GM18499 (cell line): ENCODE data around the gene PTGES2.

Experiments used
- ATAC-seq: cut with Tn5 transposase; IDR thresholded peaks from one replicate; pipeline ENCODE4 v1.9.1; 2021; ENCODE audit warnings: moderate number of reproducible peaks; ENCODE audit not compliant: insufficient read depth, unreplicated experiment

Gene PTGES2

DNA sequence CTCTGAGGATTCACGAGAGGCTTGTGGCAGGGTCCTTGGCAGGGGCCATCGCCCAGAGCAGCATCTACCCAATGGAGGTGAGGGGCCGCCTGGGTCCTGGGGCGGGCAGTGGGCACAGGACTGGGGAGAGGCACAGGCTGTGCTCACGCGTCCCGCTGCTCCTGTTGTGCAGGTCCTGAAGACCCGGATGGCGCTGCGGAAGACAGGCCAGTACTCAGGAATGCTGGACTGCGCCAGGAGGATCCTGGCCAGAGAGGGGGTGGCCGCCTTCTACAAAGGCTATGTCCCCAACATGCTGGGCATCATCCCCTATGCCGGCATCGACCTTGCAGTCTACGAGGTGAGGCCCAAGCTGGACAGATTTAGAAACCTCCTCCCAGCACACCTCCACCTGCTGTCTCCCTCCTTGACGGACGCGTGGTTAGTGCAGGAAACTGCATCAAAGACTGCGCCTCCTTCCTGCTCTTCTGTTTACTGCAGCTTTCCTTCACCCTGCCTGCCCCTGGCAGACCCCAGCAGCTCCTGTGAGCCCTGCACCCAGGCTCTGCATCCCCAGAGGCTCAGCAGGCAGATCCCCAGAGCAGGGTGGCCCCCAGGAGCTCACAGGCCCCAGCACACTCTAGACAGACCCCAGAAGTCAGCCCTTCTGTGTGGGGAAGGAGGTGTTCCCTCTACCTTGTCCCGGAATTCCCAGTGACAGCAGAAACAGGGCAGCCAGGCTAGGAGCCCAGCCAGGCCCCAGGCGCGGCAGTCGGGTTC, 21.2 kb downstream of the PTGES2 start:
- ATAC-seq: no peak

DNA sequence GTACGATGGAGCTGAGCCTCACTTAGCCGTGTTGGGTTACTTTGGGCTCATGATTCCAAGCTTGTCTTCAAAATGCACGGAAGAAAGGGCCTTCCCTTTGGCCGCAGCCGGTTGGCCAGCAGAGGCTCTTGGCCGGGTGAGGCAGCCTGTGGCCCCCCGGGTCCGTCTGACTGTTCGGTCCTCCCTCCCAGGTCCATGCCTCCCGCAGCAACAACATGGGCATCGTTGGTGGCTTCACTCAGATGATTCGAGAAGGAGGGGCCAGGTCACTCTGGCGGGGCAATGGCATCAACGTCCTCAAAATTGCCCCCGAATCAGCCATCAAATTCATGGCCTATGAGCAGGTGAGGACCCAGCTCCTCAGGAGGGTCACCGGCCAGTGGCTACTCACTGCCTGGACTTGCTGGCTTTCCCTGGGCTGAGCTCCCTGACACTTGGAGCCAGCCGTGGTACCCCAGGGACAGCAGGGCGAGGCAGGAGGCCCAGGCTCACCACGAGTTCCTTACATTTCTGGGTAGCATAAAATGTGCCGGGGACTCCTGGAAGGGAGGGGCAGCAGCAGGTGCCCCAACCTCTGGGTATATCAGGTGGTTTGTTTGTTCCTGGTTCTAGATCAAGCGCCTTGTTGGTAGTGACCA, 21.9 kb downstream of the PTGES2 start:
- no peak for ATAC-seq

DNA sequence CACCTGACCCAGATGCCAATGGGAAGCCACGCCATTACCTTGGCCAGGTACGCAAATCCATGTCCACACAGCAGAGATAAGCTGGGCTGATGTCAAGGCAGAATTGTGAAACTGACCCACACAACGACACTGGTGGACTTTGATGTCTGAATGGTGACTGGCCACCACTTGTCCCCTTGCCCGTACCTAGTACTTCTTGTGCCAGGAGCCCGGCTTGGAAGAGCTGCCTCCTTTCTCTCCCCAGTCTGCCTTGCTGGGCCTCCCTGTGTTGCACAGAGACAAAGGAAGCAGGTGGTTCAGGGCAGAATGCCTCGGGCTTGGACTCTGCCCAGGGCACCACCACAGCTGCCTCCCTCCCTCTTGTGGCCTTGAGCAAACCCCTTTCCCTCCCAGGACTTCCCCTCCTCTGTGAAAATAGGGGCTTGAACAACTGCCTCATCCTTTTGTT, 23.3 kb downstream of the PTGES2 start:
- no peak for ATAC-seq

DNA sequence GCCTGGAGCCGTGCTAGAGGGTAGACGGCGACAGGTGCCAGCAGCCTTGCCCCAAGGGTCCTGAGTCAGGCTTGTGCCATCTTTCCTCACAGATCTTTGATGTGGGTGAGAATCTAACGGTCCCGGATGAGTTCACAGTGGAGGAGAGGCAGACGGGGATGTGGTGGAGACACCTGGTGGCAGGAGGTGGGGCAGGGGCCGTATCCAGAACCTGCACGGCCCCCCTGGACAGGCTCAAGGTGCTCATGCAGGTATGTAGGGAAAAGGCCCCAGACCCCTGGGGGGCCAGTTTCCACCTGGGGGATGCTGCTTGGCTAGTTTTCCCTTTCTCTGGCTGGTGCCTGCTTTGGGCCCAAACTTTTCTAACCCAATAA, 24.0 kb downstream of the PTGES2 start:
- no peak for ATAC-seq

DNA sequence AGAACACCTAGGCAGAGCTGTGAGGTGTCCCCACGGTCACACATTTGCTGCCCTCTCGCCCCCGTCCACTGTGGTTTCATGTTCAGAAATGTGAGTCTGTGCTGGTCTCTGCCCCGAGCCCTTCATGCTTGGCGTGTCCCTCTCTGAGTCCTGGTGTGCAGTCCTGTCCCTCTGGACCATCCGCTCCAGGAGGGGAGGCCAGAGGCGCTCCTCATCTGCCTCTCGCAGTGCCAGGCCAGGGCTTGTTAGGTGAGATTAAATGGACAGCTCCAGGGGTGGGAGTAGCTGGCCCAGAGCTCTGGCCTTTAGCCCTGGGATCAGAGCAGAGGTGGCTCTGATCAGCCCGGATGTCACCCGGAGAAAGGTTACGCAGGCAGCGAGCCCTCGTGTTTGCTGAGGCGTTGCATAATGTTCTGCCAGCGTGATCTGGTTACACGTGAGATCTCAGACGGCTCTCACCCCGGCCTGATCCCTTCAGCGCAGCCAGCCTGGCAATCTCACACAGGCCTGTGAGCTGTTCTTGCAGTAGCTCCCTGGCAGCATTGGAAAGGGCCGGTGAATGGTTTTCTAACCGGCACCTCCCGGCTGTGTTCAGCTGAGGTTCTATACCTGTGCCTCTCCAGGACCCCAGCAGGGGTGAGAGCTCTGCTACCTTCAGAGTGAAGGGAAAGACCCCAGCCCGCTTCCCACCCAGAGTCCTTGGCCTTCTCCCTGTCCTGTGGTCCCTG, 24.5 kb downstream of the PTGES2 start:
- ATAC-seq: no peak

DNA sequence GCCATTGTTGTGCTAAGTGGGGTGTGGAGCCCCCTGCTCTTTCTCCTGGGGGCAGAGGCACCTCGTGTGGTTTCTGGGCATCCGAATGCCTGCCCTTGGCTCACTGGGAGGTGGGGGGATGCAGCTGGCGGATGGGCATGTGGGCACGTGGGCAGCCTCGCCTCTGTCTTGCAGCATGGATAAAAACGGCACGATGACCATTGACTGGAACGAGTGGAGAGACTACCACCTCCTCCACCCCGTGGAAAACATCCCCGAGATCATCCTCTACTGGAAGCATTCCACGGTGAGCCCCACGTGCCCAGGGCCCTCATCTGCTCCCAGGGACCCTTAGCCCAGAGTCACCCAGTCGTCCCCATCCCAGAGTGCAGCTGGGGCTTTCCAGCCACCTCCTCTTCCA, 25.3 kb downstream of the PTGES2 start:
- ATAC-seq: no peak

DNA sequence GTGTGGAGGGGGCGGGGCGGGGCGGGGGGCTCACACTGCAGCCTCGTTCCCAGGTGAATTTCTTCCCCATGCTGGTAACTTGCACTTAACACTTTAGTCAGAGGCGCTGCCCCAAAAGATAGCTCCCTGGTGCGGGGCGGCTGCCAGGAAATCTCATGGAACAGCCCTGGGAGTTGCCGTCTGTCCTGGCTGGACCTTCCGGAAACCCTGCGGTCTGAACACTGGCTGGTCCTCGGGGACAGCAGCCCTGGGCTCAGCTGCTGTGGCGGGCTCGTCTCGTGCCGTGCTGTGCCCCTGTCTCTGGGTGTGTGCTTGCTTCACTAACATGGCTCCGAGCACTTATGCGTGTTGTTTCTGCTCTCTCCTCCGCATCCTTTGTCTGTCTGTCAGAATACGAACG, 25.8 kb downstream of the PTGES2 start:
- ATAC-seq: no peak

DNA sequence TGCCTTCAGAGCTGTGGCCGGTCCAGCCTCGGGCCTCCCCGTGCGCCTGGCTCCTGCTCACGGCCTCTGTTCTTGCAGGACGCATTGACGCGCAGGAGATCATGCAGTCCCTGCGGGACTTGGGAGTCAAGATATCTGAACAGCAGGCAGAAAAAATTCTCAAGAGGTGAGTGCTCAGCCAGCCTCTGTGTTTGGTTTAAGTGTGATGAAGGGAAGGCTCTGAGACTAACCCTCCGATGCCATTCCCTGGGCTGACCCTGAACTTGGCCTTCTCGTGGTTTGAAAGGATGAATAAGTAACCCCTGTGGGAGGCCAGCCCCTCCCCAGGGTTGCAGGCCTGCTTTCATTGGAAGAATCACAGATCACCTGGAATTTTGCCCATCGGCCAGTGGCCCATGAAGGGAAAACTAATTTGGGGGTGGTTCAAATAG, 26.3 kb downstream of the PTGES2 start:
- ATAC-seq: no peak

DNA sequence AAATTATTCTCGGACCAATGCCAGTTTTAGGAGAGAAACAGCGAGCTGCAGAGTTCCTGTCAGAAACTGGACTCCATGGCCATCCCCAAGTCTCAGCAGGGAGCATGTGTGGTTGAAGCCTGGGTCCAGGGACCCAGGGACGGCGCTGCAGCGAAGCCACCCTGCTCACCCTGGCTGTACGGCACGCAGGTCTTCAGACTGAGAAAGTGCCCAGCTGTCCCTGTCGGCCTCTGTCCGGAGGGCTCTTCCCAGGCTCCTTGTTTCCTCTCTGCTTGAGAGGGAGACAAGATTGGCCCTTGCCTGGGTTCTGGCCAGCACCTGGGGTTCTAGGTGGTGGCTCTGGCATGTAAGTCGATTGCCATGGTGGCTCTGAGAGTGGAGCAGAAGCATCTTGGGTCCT, 26.9 kb downstream of the PTGES2 start:
- ATAC-seq: no peak

DNA sequence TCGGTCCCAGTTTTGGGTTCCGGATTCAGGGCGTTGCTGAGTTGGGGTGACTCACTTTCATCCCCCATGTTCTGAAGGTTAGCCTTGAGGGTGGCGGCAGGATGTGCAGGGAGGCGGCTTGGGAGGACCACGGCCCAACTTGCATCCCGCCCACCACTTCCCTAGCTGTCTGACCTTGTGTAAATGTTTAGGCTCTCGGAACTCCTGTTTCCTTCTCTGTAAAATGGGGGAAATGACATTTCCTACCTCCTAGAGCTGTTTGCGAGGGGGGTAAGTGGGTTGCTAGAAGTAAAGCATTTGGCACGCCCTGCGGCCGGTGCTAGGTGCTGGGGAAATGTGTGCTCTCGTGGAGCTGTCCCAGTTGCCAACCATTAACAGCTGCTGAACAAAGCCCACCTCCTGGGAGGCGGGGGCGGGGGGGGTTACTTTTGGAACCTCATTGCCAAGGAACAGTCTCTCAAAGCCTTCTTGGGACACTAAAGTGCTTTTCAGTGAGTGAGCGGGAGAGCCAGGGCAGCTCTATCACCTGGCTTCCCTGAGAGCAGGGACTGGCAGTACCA, 27.5 kb downstream of the PTGES2 start:
- ATAC-seq: no peak

DNA sequence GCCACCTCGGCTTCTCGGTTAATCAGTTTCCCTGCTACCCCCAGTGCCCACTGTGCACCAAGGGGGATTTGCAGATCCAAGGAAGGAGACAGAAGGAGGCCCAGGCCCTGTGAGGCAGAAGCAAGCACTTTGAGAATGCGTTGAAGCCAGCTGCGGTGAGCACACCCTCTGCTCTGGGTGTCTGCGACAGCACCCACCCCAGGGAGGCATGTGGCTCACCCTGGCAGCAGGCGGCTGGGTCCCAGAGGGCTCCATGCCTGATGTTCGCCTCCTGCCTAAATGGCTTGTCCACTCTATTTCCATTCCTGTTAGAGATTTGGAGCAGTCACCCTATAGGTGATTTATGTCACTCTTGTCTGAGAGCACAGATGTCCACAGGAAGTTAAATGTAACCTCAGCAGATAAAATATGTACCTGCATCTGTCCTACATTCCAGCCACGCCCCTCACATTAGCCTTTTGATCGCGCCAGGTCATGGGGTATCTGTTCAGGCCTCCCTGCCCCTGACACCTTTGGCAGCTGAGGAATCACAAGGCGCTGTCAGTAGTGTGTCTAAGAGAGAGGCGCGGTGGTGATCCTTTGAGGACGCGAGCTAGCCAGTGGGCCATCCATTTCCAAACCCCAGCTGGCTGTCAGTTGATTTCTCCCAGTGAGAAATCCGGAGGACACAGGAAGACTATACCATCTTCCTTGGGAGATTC, 28.1 kb downstream of the PTGES2 start:
- ATAC-seq: no peak

DNA sequence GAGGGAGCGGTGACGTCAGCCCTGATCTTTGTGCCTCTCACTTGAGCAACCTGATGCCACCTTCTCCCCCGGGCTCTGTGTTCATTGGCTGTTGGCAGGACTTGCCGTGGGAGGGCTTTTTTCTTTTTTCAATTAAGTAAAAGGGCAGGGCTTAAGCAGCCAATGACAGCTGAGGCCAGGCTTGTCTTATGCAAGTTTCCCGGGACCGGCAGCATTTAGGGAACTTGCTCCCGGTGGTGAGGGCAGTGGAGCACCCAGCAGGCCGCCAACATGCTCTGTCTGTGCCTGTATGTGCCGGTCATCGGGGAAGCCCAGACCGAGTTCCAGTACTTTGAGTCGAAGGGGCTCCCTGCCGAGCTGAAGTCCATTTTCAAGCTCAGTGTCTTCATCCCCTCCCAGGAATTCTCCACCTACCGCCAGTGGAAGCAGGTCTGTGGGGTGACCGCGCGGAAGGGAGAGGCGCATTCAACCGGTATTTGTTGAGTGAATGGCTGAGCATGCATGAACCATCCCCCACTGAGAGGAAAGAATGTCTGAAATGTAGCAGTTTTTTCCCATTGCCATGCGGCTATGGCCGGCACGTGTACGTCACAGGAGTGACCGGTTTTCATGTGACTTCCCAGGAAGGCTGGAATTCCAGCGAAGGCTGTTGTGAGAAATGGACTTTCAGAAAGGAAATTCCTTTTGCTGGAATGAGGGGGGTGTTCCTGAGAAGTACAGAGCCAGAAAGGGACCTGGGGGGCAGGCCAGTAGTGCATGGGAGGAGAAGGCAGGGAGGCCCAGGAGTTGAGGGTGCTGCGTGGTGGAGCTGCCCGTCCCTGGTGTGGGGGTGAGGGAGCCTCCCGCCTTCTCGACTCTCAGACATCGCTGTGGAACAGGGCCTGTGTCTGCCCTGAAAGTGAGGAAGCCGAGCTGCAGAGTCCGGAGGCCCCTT, 29.0 kb downstream of the PTGES2 start:
- ATAC-seq: no peak

DNA sequence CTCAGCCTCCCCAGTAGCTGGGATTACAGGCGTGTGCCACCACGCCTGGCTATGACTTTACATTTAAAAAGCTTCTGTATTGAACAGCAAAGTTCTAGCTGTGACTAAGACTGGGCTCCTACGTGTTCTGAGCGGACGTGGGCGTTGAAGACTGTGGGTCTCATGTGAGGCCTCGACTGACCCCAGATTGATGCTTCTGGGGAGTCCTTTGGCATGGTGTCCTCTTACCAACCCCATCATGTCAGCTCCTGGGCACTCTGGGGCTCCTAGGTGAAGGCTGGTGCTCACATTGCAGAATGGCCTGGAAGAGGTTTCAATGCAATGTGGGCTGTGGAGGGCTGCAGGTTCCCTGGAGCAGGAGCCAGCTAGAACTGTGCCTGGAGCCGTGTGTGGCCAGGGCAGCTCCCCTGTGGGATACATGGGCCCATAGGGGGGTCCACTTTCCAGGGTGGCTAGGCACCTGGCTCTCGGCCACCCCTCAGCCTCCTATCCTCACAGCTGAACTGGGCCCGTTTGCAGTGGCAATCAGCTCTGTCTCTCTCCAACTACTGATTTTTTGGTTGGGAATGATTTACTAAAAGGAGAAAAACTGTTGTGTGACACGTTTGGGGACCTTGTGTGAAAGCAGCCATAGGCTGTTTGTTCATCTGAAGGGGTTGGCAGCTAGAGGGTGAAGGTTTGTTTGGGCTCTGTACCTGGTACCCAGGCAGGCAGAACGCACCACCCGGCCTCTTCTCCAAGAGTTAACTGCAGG, 29.8 kb downstream of the PTGES2 start:
- no peak for ATAC-seq

DNA sequence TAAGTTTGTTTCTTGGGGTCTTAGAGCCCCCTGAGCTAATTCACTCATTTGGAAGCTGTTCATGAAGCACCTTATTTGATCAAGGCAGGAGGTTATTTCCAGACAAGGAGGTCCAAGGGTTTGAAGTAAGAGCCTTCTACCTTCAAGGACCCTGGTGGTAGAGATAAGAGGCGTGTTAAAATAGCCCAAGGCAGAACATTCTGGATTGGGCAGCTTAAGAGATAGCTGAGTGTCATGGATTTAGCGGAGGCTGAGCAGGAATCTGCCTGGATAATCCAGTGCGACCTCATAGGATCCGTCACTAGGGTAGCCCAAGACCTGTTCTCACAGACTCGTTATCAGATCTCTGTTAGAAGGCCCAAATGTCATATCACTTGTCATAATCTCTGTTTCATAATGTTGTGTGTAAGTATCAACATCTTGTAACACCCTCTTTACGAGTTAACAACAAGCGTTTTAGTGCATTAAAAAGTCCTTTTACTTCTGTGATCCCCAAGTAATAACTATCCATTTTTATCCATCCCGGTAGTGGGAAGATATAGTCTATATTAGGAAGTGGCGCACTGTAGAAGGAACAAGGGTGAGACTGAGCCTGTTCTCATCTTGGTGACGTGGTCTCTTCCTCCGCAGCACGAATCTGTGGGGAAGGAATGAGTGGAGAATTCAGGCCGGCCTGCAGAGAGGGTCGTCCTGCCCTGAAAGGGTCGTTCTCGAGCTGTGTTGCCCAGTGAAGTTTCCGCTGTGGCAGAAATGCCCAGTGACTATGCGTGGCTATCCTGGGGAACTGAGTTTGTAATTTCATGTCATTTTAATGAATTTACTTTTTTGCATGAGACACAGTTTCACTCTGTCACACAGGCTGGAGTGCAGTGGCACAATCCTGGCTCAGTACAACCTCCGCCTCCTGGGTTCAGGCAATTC, 30.7 kb downstream of the PTGES2 start:
- ATAC-seq: no peak

DNA sequence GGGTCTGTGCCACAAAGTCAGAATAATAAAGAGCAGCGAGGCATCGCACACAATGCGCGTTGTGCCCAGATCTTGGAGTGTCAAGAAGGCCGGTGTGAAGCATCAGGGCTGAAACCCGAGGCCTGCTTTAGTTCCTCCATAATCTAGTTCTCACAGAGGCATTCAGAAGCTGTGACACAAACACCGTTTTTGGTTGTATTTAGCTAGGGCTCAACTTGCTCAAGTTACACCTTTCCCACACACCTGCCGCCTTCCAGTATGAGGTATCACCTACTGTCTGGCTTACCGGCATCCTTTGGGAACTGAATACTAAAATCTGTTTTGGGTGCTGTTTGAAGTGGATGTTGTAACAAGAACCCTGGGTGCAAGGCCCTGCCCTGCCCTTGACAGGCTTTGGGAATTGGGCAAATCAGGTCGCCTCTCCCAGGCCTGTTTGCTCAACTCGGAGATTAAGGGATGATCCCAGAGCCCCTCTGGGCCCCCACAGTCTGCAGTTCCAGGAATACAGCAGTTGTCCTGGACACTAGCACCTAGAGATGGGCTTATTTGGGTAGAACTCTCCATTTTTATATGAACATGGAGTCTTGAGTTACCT, 32.5 kb downstream of the PTGES2 start:
- no peak for ATAC-seq

DNA sequence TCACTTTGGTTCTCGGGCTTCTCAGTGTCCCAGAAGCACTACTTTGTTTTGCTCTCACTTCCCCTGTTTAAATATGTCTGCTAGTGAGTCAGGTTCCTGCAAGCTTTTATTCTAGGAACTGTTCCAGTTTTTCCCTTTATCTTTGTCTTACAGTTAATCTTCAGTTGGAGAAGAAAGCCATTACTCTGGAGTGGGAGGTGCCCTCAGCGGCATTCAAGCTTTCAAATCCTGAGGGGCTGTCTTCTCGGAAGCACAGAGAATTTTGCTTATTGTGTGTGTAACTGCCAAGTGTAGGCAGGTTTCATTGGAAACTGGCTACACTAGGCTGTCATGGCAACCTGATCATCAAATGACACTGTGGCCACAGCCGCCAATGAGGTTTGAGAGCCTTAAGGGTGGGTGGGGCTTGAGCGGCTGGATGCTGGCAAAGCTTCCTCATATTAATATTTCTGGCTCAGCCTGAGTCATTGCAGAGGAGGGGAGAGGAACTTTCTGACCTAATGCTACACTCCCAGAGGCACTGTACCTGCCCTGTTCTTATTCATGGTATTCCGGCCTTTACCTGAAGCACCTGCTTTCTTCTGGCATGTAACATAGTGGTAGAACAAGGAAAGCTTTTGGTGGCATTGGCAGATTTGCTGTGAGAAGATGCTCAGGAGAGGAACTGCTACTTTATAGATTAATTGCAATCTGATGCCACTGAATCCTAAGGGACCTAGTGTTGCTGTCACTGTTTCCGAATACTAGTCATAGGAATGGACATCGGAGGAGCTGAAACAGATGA, 33.2 kb downstream of the PTGES2 start:
- ATAC-seq: peak; percentile 80

DNA sequence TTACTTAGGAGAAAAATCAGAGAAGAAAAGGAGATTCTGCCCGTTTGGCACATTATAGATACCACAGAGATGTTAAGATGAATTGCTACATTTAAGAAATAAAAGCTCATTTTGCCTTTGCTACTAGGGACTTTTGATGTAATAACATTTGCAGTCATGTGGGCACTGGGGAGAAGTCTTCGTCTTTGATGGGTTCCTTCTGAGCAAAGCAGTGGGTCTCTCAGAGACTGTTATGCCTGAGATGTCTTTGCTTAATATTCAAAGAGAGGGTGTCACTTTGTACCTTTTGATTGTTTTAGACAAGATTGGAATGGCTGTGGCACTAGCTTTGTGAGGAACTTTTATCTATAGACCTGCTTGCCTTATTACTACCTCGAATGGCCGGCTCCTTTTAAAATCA, 34.5 kb downstream of the PTGES2 start:
- no peak for ATAC-seq
